Measurements from ENCODE around the gene TEF.
A peak's percentile ranks its signal among the peaks of the same experiment; 100 is the strongest.

The TEF gene

DNA sequence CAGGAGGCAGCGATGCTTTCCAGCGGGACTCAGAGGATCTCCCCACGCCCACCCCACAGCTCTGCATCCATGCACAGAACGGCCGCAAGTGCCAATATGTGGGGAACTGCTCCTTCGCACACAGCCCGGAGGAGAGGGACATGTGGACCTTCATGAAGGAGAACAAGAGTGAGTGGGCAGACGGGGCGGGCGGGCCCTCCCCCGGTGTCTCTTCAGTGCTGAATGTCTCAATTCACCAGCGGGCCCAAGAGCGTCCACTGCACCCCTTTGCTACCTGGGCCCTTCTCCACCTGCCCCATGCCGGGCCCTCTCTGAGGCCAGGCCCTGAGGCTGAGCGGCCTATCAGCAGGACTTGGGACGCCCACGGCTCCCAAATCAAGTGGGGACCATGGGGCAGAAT is 25.8 kb upstream of the TEF start:
- DNase-seq, result no peak

DNA sequence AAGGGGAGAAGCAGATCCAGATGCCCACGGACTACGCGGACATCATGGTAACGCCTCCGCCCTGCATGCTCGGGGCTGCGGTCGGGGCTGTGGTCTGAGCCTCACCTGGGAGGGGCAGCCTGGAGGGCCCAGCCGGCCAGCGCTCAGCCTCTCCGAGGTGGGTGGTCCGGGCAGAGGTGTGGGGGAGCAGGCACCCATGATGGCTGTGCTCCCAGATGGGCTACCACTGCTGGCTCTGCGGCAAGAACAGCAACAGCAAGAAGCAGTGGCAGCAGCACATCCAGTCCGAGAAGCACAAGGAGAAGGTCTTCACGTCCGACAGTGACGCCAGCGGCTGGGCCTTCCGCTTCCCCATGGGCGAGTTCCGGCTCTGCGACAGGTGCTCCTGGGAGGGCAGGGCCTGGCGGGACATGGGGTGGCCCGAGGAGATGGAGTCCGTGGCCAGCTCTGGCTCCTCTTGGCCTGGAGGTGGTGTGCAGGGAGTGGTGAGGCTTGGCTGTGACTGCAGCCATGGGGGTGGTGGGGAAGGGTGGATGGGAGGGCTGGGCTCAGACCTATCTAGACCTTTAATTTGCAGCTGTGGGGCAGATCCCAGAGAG is 25.2 kb upstream of the TEF start:
- DNase-seq, result no peak

DNA sequence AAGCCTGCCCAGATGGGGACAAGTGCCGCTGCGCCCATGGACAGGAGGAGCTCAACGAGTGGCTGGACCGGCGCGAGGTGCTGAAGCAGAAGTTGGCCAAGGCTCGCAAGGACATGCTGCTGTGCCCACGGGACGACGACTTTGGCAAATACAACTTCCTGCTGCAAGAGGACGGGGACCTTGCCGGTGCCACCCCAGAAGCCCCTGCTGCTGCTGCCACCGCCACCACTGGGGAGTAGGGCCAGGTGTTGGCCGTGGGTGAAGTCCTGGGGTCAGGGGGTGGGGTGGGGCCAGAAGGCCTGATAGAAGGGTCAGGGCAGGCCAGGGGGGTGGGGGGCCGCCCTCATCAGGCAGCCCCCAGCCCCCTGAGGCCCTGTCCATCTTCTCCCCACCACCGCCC is 24.6 kb upstream of the TEF start:
- no peak for DNase-seq

GRCh38 chr22:41358927-41359326 is 22.8 kb upstream of the TEF start:
- no peak for DNase-seq

DNA sequence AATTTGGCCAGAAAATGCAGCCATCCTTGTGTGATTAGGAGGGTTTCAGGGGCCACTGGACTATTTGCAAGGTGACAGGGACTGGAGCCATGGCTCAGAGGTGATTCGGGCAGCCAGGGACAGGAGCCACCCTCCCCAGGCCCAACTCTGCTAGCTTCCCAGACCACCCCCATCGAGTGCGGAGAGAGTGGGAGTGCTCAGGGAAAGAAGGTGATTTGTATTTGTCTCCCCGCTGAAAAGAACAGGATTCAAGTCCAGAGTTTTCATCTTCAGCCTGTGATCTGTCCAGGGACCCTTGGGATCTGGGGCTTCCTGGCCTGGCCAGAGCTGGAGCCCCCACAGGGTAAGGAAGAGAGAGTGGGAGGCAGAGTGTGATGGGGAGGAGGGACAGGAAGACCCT is 22.4 kb upstream of the TEF start:
- DNase-seq, result no peak

DNA sequence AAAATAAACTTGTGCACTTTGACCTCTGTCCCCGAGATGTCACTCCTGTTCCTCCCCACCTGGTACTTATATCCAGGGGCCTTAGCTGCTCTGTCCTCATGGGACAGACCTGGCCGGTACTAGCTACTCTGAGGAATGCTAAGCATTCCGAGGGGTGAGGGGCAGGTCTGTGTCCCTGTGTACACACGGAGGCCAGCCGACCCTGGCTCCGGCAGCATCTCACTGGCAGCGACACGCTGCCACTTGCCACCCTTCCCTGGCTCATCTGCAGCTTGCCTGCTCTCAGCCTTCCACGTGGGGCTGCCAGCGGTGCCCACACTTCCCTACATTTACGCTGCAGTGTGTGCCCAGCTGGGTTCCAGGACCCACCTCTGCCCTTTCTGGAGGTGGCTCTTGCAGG is 21.6 kb upstream of the TEF start:
- no peak for DNase-seq

DNA sequence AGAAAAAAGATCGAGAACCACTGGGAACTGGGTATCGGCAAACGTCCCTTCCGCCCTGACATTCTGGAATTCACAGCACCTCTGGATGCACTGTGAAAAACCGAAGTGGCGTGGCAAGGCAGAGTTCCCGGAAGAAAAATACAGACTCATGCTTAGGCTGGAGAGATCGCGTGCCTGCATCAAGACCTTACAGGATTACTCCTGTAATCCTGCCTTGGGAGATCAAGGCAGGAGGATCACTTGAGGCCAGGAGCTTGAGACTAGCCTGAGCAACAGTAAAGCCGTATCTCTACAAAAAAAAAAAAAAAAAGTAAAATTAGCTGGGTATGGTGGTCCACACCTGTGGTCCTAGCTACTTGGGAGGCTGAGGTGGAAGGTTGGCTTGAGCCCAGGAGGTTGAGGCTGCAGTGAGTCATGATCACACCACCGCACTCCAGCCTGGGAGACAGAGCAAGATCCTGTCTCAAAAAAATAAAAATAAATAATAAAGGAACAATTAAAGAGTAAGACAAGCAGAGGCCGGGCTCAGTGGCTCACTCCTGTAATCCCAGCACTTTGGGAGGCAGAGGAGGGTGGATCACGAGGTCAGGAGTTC is 19.9 kb upstream of the TEF start:
- no peak for DNase-seq

DNA sequence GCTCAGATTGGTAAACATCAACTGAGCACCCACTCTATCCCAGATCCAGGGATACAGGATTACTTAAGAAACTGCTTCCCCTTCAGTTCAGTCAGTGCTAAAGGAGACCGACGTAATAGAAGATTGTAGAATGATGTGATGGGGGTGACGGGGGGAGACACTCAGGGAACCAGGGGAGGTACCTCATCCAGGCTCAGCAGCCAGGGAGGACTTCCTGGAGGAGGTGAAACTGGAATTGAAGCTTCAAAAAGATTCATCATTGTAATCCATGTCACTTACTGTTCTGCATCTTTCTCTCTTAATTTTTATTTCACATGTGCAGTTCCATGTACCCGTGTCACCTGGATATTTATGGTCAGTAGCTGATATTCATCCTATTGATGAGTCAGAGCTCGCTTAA is 19.1 kb upstream of the TEF start:
- no peak for DNase-seq

GRCh38 chr22:41364233-41364632 is 17.5 kb upstream of the TEF start:
- no peak for DNase-seq

GRCh38 chr22:41364955-41365354 is 16.8 kb upstream of the TEF start:
- DNase-seq, result no peak

DNA sequence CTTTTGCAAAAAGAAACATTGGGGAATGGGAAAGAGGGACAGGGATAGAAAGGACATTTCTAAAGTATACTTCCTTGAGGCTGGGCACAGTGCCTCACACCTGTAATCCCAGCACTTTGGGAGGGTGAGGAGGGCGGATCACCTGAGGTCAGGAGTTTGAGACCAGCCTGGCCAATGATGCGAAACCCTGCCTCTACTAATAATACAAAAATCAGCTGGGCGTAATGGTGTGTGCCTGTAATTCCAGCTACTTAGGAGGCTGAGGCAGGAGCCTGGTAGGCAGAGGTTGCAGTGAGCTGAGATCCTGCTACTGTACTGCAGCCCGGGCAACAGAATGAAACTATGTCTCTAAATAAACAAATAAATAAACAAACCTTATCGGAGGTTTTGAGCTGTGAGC is 16.3 kb upstream of the TEF start:
- no peak for DNase-seq

DNA sequence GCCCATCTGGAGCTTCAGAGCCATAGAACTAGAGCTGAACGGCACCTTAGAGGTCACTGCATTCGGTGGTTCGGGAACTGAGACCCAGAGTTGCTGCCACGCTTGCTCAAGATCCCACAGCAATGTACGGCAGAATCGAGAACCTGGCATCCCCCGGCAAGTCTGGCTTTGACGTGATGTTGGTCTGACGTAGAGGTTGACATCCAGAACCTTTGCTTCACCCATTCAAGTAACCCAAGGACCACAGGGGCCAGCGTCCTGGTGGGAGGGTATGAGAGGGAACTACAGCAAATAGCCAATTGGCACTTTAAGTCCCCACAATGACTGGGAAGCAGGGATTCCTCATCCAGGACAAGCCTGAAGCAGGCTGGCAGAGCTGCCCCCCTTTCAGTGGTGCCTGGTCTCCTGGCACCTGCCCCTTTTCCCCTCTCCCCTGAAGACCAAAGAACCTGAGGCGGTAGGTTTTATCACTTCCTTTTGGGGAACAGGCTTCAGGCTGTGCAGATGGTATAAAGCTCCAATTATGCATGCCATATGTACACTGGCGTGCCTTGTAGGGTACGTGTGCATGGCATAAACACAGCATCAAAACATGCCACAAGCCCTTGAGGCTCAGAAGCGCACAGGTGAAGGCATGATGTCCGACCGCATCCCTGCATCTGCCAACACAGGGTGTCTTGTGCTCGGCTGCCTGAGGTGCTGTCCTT is 15.3 kb upstream of the TEF start:
- no peak for DNase-seq

- DNase-seq, result peak; percentile 62
These were observed 14.6 kb upstream of the TEF start for GRCh38 chr22:41367039-41367679.

DNA sequence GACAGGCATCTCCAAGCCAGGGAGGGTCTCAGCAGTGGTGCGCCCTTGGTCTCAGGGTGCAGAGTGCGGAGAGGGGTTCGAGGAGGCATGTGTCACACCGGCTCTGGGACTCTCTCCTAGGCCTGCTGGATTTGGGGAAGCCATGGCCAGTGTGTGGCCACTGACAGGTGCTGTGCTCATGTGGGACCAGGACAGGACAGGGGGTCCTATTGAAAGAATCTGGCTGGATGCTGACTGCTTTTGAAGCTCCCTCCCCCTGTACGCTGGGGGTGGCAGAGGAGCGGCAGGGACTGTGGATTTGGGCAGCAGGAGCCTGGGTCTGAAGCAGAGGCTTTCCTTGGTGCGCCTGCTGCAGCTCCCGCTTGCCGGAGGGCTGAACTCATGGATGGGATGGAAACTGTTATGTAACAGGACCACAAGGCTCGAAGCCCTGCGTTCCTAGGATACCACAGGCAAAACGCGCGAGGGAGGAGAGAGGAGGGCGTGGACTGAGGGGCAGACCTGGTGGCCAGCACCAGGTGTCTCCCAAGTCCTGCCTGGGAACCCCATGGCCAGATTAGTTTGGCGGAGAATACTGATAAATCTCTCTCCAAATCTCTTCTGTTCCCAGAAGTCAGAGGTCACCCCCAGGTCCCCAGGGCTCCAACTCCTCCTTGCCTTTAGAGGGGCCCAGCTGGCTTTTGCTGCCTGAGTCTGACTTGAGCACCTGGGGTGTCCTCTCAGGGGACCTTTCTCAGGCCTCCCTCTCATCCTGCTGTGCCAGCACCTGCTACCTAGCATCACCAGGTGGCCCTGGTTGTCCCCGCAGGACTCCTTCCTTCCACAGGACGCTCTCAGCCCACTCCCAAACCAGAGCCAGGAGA is 13.8 kb upstream of the TEF start:
- DNase-seq, result no peak

- no peak for DNase-seq
These were observed 13.0 kb upstream of the TEF start for GRCh38 chr22:41368543-41369423.

GRCh38 chr22:41369424-41369745 is 12.4 kb upstream of the TEF start:
- DNase-seq, result no peak

DNA sequence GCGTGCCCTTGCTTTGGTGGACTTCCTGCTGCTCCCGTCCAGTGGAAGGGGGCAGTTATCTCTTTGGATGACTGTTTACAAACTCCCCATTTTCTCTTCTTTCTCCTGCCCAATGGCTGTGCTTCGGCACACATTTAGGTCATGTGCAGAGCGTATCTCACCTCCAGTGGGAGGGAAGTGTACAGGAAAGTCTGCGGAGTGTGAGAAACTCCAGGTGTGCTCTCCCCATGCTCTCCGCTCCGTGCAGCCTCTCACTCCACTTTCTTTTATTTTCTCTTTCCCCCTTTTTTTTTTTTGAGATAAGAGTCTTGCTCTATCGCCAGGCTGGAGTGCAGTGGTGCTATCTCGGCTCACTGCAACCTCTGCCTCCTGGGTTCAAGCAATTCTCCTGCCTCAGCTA is 11.9 kb upstream of the TEF start:
- no peak for DNase-seq

GRCh38 chr22:41377846-41378245 is 3.9 kb upstream of the TEF start:
- no peak for DNase-seq

DNA sequence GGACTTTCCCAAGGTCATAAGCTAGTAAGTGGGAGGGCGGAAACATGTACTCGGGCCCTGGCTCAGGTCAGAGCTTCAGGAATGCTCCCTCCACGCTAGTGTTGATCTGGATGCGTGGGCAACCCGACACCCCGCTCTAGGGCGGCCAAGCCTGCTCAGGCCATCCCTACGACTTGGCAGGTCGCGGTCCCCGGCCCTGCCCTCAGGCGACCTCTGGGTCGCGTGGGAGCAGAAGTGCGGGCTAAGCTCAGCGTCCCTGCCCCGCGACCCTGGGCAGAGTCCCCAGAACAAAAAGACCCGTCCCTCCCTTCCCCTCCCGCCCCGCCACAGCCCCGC is 781 bp upstream of the TEF start:
- peak; percentile 79 for DNase-seq

- no peak for DNase-seq
These were observed 396 bp downstream of the TEF start for GRCh38 chr22:41382098-41382578.

DNA sequence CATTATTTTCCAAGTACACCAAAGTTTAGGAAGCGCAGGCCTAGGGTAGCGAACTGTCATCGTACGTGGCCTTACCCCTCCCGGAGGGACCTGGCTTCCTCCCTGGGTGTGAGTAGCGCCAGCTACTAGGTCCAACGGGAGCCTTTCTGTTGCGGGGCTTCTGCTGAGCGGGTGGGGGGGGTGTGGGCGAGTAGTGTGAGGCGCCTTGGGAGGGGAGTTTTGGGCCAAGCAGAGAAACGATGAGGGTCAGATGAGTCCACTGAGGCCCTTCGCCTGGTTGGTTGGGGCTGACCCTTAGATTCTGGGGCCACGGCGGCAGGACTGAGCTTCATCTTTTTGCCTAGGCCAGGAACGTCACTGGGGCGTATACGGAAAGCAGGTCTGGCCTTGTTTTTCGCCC is 868 bp downstream of the TEF start:
- DNase-seq, result no peak

DNA sequence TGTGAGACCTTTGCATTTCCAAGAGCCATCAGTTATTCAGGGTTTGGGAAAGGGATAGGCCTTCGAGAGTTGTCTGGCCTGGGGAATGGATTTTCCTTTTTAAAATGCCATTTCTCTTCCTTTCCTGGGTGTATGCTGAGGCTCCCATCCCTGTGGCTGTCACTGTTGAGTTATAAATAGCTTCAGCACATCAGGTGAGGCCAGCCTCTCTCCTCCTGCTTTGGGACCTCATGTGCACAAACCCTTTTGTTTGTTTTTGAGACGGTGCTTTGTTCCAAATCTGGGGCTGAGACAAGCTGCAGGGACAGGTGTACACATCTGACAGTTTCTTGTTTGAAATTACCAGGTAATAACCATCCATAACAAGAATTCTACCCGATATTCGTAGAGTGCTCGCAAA is 1.3 kb downstream of the TEF start:
- no peak for DNase-seq
